HG03135 (cell line): ENCODE data around the gene FOXD4L3.
A peak's percentile ranks its signal among the peaks of the same experiment; 100 is the strongest.
"Not testable (repeated sequence)": the region's sequence is repeated elsewhere in the genome, so short reads cannot be mapped to it uniquely, and the experiment has no call there.

Experiments
- ATAC-seq: cut with Tn5 transposase; IDR thresholded peaks from one replicate; pipeline ENCODE4 v1.9.1; 2021; ENCODE audit warnings: mild to moderate bottlenecking, moderate library complexity; ENCODE audit not compliant: unreplicated experiment

Gene FOXD4L3

GRCh38 chr9:68302567-68302966, at the start of gene FOXD4L3:
FOXD4L3 (plus strand) TSS chr9:68302867; CDS start chr9:68302952, 85 bp downstream.
- not testable (repeated sequence) for ATAC-seq

GRCh38 chr9:68281041-68281440, 21.6 kb upstream of the FOXD4L3 start:
- not testable (repeated sequence) for ATAC-seq

- not testable (repeated sequence) for ATAC-seq
Observed at GRCh38 chr9:68303771-68304170, 1.1 kb downstream of the FOXD4L3 start.

GRCh38 chr9:68304212-68304611, 1.5 kb downstream of the FOXD4L3 start:
- ATAC-seq = not testable (repeated sequence)

- ATAC-seq = not testable (repeated sequence)
Observed at GRCh38 chr9:68304777-68305176, 2.1 kb downstream of the FOXD4L3 start.

- not testable (repeated sequence) for ATAC-seq
Observed at GRCh38 chr9:68305680-68306285, 3.1 kb downstream of the FOXD4L3 start.

GRCh38 chr9:68306391-68306964, 3.8 kb downstream of the FOXD4L3 start:
- not testable (repeated sequence) for ATAC-seq

- not testable (repeated sequence) for ATAC-seq
Observed at GRCh38 chr9:68307127-68307526, 4.5 kb downstream of the FOXD4L3 start.

GRCh38 chr9:68307654-68308053, 5.0 kb downstream of the FOXD4L3 start:
- not testable (repeated sequence) for ATAC-seq

- ATAC-seq = not testable (repeated sequence)
Observed at GRCh38 chr9:68311208-68311607, 8.5 kb downstream of the FOXD4L3 start.

- not testable (repeated sequence) for ATAC-seq
Observed at GRCh38 chr9:68318209-68318608, 15.5 kb downstream of the FOXD4L3 start.

- not testable (repeated sequence) for ATAC-seq
Observed at GRCh38 chr9:68323749-68324148, 21.1 kb downstream of the FOXD4L3 start.

- ATAC-seq = not testable (repeated sequence)
Observed at GRCh38 chr9:68324518-68324917, 21.9 kb downstream of the FOXD4L3 start.

GRCh38 chr9:68329106-68329505, 26.4 kb downstream of the FOXD4L3 start:
- ATAC-seq = not testable (repeated sequence)

GRCh38 chr9:68330531-68331173, 28.0 kb downstream of the FOXD4L3 start:
- ATAC-seq = not testable (repeated sequence)

GRCh38 chr9:68332122-68332521, 29.5 kb downstream of the FOXD4L3 start:
- ATAC-seq = not testable (repeated sequence)

- ATAC-seq = not testable (repeated sequence)
Observed at GRCh38 chr9:68335935-68336334, 33.3 kb downstream of the FOXD4L3 start.

- ATAC-seq = not testable (repeated sequence)
Observed at GRCh38 chr9:68336639-68337339, 34.1 kb downstream of the FOXD4L3 start.

- not testable (repeated sequence) for ATAC-seq
Observed at GRCh38 chr9:68338000-68338399, 35.3 kb downstream of the FOXD4L3 start.

GRCh38 chr9:68342265-68343025, 39.8 kb downstream of the FOXD4L3 start:
- ATAC-seq = peak; percentile 74

- not testable (repeated sequence) for ATAC-seq
Observed at GRCh38 chr9:68343242-68343641, 40.6 kb downstream of the FOXD4L3 start.
